Right lobe of liver (tissue), 4 donors: ENCODE data around the gene SLC44A4.

Source experiments
- POLR2A ChIP-seq: fragments of 450-650 bp; IDR thresholded peaks from one replicate; pipeline ENCODE4 v1.6.1; 2017; ENCODE audit warnings: antibody characterized with exemption, mild to moderate bottlenecking
- TF ChIP-seq, protein P1 (sequence below), 4 donors: fragments of 200-600 bp in 3 of 4; fragments of 450-650 bp in 1 of 4; IDR thresholded peaks; one replicate each; pipeline versions ENCODE4 v1.5.1 to v1.8.0; 2016 to 2022; ENCODE audit warnings: antibody characterized with exemption in 4 of 4, mild to moderate bottlenecking in 2 of 4
- donor health status: DM: no; HTN: no; CAD: no.
- donor health status: DM: no; HTN: no; CAD: no.
- donor health status: DM: no; HTN: yes; CAD: no.

DNA sequence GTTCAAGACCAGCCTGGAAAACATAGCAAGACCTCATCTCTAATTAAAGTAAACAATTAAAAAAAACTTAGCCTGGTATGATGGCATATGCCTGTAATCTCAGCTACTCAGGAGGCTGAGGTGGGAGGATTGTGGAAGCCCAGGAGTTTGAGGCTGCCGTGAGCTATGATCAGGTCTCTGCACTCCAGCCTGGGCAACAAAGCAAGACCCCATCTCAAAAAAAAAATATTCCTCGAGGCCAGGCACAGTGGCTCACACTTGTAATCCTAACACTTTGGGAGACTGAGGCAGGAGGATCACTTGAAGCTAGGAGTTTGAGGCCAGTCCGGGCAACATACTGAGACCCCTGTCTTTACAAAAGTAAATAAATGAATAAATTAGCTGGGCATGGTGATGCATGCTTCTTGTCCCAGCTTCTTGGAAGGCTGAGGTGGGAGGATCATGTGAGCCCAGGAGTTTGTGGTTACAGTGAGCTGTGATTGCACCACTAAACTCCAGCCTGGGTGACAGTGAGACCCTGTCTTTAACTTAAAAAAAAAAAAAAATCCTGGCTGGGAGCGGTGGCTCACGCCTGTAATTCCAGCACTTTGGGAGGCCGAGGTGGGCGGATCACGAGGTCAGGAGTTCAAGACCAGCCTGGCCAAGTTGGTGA lies 39.4 kb upstream of the SLC44A4 start:
- TF ChIP-seq, protein P1, sequence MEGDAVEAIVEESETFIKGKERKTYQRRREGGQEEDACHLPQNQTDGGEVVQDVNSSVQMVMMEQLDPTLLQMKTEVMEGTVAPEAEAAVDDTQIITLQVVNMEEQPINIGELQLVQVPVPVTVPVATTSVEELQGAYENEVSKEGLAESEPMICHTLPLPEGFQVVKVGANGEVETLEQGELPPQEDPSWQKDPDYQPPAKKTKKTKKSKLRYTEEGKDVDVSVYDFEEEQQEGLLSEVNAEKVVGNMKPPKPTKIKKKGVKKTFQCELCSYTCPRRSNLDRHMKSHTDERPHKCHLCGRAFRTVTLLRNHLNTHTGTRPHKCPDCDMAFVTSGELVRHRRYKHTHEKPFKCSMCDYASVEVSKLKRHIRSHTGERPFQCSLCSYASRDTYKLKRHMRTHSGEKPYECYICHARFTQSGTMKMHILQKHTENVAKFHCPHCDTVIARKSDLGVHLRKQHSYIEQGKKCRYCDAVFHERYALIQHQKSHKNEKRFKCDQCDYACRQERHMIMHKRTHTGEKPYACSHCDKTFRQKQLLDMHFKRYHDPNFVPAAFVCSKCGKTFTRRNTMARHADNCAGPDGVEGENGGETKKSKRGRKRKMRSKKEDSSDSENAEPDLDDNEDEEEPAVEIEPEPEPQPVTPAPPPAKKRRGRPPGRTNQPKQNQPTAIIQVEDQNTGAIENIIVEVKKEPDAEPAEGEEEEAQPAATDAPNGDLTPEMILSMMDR (IDR thresholded peaks at IDR 0.05): no peak
- no peak for TF ChIP-seq POLR2A
